ENCODE results near the gene ITGB5.

DNA sequence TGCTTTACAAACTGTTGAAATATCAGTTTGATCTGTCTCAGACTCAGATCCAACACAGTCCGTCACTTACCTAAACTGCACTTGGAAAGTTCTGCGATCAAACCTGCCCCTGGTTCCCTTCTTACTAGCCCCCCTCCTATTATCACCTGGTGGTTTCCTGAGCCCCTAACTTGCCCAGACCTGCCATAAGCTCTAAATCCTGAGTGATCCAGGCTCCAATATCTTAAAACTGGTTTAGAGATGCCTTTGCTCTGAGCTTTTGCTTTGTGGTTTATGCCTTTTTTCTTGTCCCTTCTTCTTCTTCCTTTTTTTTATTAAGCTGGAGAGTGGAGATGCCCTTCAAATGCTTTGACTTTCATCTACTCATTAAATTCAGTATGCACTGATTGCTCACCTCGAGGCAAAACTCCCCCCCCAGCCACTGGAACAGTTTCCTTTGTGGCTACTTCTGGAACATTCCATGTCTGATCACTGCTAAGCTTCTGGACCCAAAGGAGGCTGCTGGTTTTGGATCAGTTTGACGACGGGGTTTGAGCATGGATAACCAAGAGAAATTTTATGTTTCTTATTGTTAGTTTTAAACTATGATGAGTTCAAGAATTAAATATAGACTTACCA, 3.5 kb upstream of the ITGB5 start:
- TF ChIP-seq CTCF (IDR thresholded peaks at IDR 0.05) (no peak), POLR2A (IDR thresholded peaks at IDR 0.05) (no peak)
